Measurements from ENCODE around the gene TAF4B.

Gene TAF4B

DNA sequence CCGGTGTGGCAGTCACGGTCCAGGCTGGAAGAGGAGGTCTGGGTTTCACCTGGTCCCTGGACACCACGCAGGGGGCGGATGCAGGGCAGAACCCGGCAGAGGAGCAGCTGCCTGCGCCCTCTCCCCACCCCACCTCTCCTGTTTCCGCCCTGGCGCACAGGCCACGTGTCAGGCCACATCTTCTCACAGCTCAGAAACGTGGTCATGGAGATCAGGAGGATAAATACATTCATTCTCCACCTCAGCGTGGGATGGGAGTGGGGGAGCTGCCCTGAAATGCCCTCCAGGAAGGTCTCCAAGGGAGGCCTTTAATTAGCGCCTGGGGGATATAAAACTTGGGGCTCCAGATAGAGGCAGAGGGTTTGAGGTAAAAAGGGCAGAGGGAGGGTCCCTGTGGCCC, 180.1 kb downstream of the TAF4B start:
- H3K4me1 ChIP-seq: no peaks in the 10 kb centered on the region

DNA sequence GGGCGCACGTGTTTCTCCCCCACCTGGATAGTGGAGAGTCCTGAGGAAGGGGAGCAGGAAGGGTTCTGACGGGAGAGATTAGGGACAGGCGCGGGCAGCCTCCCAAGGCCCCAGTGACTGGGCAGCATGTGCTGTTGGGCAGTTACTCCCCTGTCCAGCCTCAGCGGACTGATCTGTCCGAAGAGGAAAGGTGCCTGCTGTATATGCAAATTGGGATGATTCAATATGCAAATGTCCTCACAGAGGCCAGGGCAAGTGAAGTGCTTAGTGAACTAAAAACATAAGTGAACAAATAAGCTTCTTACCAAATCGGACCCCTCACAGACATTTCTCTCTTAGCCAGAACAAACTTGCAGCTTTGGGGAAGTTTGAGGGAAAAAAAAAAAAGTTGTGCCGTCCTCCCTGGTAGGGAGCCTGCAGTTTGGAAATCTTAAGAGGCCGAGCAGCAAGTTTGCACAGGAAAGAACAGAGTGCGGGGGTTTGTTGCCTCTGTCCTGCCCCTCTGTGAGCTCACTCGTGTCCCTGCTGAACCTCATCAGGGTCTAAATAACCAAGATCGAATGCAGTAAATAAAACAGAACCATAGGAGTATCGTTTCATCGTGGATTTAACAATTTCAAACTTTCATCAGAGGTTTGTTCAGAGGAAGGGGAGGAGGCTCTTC, 180.7 kb downstream of the TAF4B start:
- no peak overlapping the region for H2AFZ ChIP-seq
- H3K4me2 ChIP-seq (ENCODE audit: low read length): no peak overlapping the region
- H3K9me3 ChIP-seq (ENCODE audit: control insufficient read depth, low read length): no peaks in the 10 kb centered on the region
- no peaks in the 10 kb centered on the region for H3K27me3 ChIP-seq (ENCODE audit: control insufficient read depth, insufficient read depth, low read length)
- no peak overlapping the region for H3K4me3 ChIP-seq (ENCODE audit: low read depth, low read length)
- no peaks in the 10 kb centered on the region for H3K4me1 ChIP-seq
- no peaks in the 10 kb centered on the region for H3K79me2 ChIP-seq
- no peaks in the 10 kb centered on the region for H3K36me3 ChIP-seq (ENCODE audit: control insufficient read depth, insufficient read depth, low read length)
- H3K27ac ChIP-seq: no peak overlapping the region
- H3K9ac ChIP-seq: no peak overlapping the region
- TF ChIP-seq CTCF (IDR thresholded peaks at IDR 0.05): no peak

More for the DNA sequence above, 180.1 kb downstream of the TAF4B start:
- H3K4me3 ChIP-seq (ENCODE audit: low read depth, low read length): no peak overlapping the region
- no peak overlapping the region for H3K9ac ChIP-seq
- no peaks in the 10 kb centered on the region for H3K79me2 ChIP-seq
- no peak overlapping the region for H3K4me2 ChIP-seq (ENCODE audit: low read length)
- no peak overlapping the region for H3K27ac ChIP-seq
- H3K9me3 ChIP-seq (ENCODE audit: control insufficient read depth, low read length): no peaks in the 10 kb centered on the region
- TF ChIP-seq CTCF (IDR thresholded peaks at IDR 0.05): no peak
- H3K36me3 ChIP-seq (ENCODE audit: control insufficient read depth, insufficient read depth, low read length): no peaks in the 10 kb centered on the region
- H3K27me3 ChIP-seq (ENCODE audit: control insufficient read depth, insufficient read depth, low read length): no peaks in the 10 kb centered on the region
- no peak overlapping the region for H2AFZ ChIP-seq

DNA sequence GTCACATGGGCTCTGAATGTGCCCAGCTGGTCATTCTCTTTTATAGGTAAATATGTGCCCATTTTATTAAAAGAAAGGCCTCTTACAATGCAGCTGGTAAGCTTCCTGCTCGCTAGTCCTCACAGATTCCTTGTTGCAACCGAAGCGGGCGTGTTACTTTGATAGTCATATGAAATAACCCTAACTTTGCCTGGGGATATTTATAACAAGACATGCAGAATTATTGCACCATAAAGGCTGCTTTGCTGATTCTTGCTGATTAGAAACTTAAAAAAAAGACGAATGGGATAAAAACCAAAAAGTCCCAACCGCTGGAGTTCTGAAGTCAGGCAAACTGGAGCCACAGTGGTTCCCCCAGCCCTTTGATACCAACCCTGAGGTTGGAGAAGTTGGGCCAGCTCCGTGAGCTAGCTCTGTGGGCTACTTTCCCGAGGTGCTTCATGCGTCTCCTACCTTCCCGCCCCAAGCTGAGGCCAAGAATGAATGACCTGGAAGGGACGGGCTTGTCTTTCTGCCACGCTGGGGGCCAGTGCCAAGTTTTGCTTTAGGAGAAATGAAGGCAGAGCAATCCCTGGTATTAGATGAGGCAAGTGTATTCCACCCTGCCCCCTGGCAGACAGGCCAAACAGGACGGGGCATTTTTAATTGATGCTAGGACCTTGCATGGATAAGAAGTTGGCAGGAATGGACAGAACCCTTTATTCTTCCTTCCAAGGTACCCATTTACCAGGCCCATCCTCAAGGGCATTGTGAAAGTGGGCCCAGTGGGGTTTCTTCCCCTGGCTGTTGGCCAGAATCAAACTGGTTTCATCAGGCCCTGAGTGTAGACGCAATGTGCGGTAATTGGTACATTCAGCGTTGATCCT, 181.7 kb downstream of the TAF4B start:
- Histone ChIP-seq H3K36me3 (ENCODE audit: control insufficient read depth, insufficient read depth, low read length) (no peaks in the 10 kb centered on the region), H3K4me1 (no peaks in the 10 kb centered on the region), H2AFZ (no peak overlapping the region), H3K27ac (no peak overlapping the region), H3K9ac (no peak overlapping the region), H3K27me3 (ENCODE audit: control insufficient read depth, insufficient read depth, low read length) (no peaks in the 10 kb centered on the region), H3K4me2 (ENCODE audit: low read length) (no peak overlapping the region), H3K4me3 (ENCODE audit: low read depth, low read length) (no peak overlapping the region), H3K79me2 (no peaks in the 10 kb centered on the region), H3K9me3 (ENCODE audit: control insufficient read depth, low read length) (no peaks in the 10 kb centered on the region)
- no peak for TF ChIP-seq CTCF (IDR thresholded peaks at IDR 0.05)

GRCh38 chr18:26409091-26409490, 182.8 kb downstream of the TAF4B start:
- no peak overlapping the region for H3K4me3 ChIP-seq (ENCODE audit: low read depth, low read length)
- no peak overlapping the region for H2AFZ ChIP-seq
- no peak overlapping the region for H3K9ac ChIP-seq
- H3K9me3 ChIP-seq (ENCODE audit: control insufficient read depth, low read length): no peaks in the 10 kb centered on the region
- H3K79me2 ChIP-seq: no peaks in the 10 kb centered on the region
- H3K27ac ChIP-seq: no peak overlapping the region
- H3K36me3 ChIP-seq (ENCODE audit: control insufficient read depth, insufficient read depth, low read length): no peaks in the 10 kb centered on the region
- H3K4me2 ChIP-seq (ENCODE audit: low read length): no peak overlapping the region
- no peaks in the 10 kb centered on the region for H3K4me1 ChIP-seq
- no peaks in the 10 kb centered on the region for H3K27me3 ChIP-seq (ENCODE audit: control insufficient read depth, insufficient read depth, low read length)
- TF ChIP-seq CTCF (IDR thresholded peaks at IDR 0.05): no peak
